ENCODE results near the gene FCHO1.
A peak's percentile ranks its signal among the peaks of the same experiment; 100 is the strongest.

The FCHO1 gene

GRCh38 chr19:17735410-17735809, 15.9 kb upstream of the FCHO1 start:
- no peak for DNase-seq (ENCODE audit: low read depth, low spot score)

- DNase-seq (ENCODE audit: low read depth, low spot score) = no peak
Observed at GRCh38 chr19:17737690-17738153, 13.6 kb upstream of the FCHO1 start.

DNA sequence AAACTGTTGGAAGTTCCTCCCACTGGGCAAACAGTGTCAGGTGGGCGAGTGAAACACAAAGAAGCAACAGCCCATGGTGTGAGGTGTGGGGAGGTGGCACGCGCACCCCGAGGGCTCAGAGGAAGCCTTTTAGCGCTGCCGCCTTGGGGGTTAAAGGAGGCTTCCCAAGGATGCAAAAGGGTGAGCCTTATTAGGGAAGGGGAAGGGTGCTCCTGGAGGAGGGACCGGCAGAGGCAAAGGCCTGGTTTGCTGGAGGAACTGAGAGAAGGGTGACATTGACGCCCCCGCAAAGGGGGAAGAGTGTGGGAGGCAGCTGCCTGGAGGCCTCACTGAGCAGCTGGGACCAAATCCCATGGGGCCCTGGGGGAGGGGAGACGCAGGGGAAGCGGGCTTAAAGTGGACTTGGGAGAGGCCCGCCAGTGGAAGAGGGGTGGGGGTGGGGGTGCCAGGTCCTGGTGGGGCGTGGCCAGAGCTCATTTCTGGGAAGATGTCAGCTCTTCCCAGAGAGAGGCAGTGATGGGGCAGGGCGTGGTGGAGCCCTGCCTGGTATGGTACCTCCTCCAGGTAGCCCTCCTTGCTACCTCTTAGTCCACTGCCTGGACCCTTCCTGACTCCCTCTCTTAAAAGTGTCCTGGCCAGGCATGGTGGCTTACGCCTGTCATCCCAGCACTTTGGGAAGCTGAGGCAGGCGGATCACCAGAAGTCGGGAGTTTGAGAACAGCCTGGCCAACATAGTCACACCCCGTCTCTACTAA, 12.0 kb upstream of the FCHO1 start:
- no peak for DNase-seq (ENCODE audit: low read depth, low spot score)

GRCh38 chr19:17741456-17741855, 9.8 kb upstream of the FCHO1 start:
- no peak for DNase-seq (ENCODE audit: low read depth, low spot score)

GRCh38 chr19:17743874-17744580, 7.2 kb upstream of the FCHO1 start:
- DNase-seq (ENCODE audit: low read depth, low spot score) = no peak

- DNase-seq (ENCODE audit: low read depth, low spot score) = peak; percentile 96
Observed at GRCh38 chr19:17747205-17748098, 3.8 kb upstream of the FCHO1 start.

- no peak for DNase-seq (ENCODE audit: low read depth, low spot score)
Observed at GRCh38 chr19:17748884-17749638, 2.2 kb upstream of the FCHO1 start.

GRCh38 chr19:17749912-17750317, 1.4 kb upstream of the FCHO1 start:
- DNase-seq (ENCODE audit: low read depth, low spot score) = no peak

- no peak for DNase-seq (ENCODE audit: low read depth, low spot score)
Observed at GRCh38 chr19:17751912-17752273, 616 bp downstream of the FCHO1 start.

- DNase-seq (ENCODE audit: low read depth, low spot score) = no peak
Observed at GRCh38 chr19:17752865-17753639, 1.8 kb downstream of the FCHO1 start.

- no peak for DNase-seq (ENCODE audit: low read depth, low spot score)
Observed at GRCh38 chr19:17753976-17754375, 2.7 kb downstream of the FCHO1 start.

DNA sequence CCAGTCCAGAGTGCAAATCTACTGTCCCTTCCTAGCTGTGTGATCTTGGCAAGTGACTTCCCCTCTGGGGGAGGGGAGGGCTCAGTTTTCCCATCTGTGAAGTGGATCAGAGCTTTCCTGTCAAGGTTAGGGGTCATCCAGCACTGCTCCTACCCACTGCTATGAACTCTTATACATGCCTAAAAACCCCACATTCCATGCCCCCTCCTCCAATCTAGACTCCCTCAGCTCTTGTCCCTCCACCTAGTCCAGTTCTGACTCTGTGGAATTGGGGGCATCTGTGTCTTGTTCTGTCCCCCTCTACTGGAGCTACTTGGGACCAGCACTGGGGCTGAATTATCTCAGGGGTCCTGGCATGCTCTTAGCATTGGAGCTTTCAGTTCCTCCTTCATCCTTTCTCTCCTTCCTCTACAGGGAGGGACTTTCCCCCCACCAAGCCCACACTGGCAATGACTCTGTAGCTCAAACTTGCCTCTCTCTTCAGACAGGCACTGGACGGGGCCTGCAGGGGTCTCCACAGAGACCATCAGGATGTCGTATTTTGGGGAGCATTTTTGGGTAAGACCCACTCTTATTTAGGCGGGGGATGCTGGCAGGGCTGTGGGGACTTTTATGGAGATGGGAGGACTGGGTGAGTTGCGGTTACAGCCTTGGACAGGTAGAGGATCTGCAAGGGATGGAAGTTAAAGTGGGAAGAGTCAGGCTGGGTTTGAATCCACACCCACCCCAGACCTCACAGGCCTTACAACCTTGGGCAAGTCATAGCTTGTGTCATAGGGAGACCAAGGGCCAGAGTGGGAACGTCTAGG, 3.6 kb downstream of the FCHO1 start:
- no peak for DNase-seq (ENCODE audit: low read depth, low spot score)

GRCh38 chr19:17755443-17755890, 4.2 kb downstream of the FCHO1 start:
- DNase-seq (ENCODE audit: low read depth, low spot score) = no peak

DNA sequence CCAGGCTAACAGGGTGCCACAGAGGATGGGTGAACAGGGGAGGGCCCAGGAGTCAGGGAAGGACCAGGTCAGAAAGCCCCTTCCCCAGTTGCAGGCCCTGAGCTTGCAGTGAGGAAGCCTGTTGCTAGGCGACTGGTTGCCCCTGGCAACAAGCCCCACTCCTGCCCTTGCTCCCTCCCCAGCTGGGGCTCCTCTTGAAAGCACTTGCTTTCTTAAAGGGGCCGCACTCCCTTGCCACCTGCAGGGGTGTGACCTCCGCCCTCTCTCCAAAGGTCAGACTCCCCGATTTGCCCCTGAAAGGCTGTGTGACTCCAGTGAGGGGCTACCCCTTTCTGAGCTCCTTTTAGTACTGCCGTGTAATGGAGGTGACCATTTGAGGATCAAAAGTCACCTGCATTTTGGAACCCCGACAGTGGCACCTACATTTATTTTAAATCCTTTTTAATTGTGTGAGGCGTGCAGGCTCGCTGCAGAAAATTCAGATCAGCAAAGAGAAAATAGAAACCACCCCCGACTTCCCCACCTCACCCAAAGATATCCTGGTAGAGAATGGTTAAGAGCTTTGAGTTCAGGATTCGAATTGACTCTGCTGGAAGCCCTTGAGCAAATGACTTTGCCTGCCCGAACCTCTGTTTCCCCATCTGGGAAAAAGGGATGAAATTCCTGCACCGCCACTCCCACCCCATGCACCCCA, 4.8 kb downstream of the FCHO1 start:
- DNase-seq (ENCODE audit: low read depth, low spot score) = peak; percentile 92

DNA sequence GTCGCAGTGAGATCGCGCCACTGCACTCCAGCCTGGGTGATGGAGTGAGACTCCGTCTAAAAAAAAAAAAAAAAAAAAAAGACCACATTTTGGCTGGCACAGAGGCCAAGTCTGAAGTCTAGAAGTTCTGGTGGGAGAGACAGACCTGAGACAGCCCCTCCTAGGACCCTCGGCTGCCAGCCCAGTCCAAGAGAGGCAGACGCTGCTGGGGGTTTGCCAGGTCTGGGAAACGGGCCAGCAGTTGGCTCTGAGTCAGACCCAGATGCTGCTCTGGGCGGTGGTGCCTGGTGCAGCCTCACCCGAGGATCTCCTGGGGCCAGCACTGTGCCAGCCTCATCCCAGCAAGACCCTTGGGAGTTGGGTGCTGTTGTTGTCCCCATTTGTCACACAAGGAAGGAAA, 5.8 kb downstream of the FCHO1 start:
- no peak for DNase-seq (ENCODE audit: low read depth, low spot score)

- DNase-seq (ENCODE audit: low read depth, low spot score) = no peak
Observed at GRCh38 chr19:17758515-17758914, 7.2 kb downstream of the FCHO1 start.

DNA sequence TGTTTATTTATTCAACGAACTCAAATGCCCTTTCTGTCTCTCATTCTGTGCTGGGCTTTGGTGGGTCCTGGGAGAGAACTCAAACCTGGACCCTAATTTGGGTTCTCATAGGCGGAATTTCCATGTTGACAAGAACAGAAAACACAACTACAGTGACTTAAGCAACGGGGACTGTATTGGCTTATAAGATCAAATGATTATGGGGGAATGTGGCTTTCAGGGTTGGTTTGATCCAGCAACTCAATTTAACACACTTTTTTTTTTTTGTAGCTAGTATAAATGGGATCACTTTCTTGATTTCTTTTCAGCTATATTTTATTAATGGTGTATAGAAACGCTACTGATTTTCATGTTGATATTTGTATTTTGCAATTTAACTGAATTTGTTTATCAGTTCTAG, 9.9 kb downstream of the FCHO1 start:
- DNase-seq (ENCODE audit: low read depth, low spot score) = no peak

- DNase-seq (ENCODE audit: low read depth, low spot score) = peak; percentile 96
Observed at GRCh38 chr19:17762505-17763229, 11.4 kb downstream of the FCHO1 start.
